Frontal cortex (tissue), 4 donors: Measurements from ENCODE around the gene CTRL. TPM values are rescaled to one million over a fixed set of nuclear protein-coding genes. Genes with fewer than 3 reads are reported as not detected.
A peak's percentile ranks its signal among the peaks of the same experiment; 100 is the strongest.
"Not testable (repeated sequence)": the region's sequence is repeated elsewhere in the genome, so short reads cannot be mapped to it uniquely, and the experiment has no call there.

Source experiments
- DNase-seq, 2 donors: peaks; one replicate each; pipeline ENCODE4 v3.0.0; 2012; ENCODE audit warnings: low spot score in 2 of 2
- FAIRE-seq: peaks from 2 replicates; lab custom pipeline; 2012; peaks lifted over from hg19 to GRCh38; lab: Jason Lieb, UNC
- total RNA-seq: library from RNA; depleted of rRNA; stranded (reverse); fragments of >200 nt; gene quantifications from one replicate; pipeline ENCODE4 v1.2.3, GENCODE V29; 2014
- donor health status: control.
- donor health status: control.
- donor health status: control.

Gene CTRL
- total RNA-seq, 1 donor from 2014 or later, result 2.0 TPM

DNA sequence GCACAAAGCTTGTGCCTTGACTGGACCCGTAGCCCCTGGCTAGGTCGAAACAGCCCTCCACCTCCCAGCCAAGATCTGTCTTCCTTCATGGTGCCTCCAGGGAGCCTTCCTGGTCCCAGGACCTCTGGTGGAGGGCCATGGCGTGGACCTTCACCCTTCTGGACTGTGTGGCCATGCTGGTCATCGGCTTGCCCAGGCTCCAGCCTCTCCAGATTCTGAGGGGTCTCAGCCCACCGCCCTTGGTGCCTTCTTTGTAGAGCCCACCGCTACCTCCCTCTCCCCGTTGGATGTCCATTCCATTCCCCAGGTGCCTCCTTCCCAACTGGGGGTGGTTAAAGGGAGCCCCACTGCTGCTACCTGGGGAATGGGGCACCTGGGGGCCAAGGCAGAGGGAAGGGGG lies 3.5 kb downstream of the CTRL start:
- no peak for DNase-seq
- FAIRE-seq, result no peak

DNA sequence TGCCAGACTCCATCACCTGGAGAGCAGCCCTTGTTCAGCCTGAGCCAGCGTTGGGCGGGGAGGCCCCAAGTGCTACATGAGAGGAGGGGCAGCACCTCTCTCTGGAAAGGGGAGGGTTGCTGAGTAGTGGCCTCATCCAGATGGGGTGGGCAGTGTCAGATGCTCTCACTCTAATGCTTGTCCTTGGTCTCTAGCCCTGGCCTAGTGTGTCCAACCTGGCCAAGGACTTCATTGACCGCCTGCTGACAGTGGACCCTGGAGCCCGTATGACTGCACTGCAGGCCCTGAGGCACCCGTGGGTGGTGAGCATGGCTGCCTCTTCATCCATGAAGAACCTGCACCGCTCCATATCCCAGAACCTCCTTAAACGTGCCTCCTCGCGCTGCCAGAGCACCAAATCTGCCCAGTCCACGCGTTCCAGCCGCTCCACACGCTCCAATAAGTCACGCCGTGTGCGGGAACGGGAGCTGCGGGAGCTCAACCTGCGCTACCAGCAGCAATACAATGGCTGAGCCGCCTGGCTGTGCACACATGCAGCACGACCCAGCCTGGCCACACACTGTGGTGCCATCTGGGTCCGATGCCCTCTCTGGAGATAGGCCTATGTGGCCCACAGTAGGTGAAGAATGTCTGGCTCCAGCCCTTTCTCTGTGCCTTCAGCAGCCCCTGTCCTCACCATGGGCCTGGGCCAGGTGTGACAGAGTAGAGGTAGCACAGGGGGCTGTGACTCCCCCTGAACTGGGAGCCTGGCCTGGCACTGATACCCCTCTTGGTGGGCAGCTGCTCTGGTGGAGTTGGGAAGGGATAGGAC lies 4.3 kb downstream of the CTRL start:
- DNase-seq (no peak), FAIRE-seq (no peak)

DNA sequence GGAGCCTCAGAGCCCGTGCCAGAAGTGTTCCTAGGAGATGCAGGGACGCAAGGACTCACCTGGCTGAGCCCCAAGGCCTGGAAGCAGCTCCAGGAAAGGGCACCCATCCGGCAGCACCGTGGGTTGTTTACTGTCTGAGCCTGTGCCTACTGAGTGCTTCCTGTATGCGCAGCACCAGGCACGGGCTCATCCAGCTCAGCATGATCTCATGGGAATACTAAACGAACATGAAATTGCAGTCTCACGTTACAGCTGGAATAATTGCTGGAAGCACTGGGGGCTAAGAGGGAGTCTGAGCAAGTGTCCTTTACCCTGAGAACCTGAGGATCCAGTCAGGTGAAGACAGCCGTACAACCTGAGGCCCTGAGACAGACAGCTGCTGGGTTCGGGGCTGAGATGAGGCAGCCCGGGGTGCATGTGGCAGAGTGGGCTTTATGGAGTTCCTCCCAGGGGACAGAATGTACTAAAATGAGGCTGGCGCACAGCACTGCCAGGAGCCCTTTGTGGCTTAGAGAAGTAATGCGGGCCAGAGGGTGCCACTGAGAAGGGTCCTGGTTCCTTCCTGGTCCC lies 5.4 kb downstream of the CTRL start:
- peak in 1 of 2 donors; percentile 54 for DNase-seq
- FAIRE-seq, result no peak

DNA sequence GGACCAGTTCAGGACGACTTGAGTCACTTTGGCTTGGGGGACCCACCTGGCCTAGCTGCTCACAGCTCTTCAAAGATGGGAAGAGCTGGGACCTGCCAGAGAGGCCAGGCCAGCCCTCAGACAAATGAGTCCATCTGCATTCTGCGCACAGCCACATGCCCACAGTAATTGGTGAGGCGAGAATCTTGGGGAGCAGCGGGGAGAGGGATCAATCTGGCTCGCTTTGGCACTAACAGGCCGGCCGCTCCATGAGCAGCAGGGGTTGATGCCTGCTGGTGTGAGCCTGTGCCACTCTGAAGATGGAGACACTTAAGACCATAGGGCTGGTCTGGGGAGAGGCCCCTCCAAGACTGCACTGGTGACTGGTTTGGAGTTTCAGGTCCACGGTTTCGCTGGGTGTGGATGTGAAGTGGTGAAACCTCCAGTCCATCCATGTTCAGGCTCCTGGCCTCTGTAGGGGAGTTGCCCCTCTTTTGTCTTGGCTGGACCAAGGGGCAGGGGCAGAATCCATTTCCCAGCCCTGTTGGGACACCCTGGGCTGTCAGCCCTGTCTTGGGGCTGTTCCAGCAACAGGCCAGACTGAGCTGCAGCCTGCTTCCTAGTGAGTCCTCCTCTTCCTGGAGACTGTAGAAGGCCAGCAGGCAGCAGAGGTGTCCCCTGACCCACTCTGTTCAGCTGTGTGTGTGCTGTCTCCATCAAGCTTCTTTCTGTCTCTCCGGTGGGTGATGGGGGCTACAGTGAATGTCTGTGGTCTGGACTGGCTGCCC lies 7.3 kb downstream of the CTRL start:
- DNase-seq, result no peak

DNA sequence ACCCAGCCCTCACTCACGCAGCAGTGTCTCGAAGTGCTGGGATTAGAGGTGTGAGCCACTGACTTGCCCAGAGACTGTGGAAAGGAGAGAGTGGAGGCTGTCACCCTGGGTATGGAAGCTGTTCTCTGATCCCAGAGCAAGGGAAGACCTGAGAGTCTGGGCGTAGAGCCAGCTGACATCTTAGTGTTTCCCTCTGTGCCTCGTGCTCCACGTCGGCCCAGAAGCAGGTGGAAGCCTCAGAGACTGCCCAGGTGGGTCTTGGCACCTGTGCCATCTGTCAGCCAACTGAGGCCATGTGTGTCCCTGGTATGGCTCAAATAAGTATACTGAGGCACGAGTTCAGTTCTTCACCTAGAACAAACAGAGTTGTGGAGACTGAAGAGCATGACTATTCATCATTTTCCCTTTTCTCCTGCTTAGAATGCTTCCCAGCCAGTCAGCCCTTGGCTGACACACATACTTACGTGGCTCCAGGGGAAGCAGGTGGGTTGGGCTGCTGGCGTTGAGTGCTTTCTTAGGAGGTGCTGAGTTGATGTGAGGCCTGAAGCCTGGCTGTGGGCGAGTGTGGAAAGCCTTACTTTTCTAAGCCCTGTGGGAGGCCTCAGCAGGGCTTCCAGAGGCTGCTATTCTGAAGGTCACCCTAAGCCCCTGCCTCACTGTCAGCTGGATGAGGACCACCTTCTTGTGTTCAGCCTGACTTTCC lies 8.1 kb downstream of the CTRL start:
- FAIRE-seq (no peak), DNase-seq (no peak)

More for the DNA sequence above, 7.3 kb downstream of the CTRL start:
- no peak for FAIRE-seq

DNA sequence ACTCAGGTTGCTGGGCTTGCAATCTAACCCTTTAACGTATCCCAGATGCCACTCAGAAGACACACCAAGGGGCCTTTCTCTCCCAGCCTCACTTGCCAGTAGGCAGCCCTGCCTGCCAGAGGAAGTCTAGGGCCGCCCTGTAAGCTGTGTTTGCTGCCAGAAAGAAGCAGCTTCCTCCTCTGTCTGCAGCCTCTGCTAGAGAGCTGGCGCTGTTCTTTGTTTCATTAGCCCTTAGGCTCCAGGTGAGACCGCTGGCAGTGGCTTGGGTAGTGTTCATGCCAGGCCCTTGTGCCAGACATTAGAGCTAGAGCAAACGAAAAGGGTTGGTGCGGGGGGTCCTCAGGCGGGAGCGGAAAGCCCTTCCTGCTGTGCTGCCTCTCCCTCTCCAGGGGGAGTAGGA lies 8.9 kb downstream of the CTRL start:
- DNase-seq (no peak), FAIRE-seq (no peak)

DNA sequence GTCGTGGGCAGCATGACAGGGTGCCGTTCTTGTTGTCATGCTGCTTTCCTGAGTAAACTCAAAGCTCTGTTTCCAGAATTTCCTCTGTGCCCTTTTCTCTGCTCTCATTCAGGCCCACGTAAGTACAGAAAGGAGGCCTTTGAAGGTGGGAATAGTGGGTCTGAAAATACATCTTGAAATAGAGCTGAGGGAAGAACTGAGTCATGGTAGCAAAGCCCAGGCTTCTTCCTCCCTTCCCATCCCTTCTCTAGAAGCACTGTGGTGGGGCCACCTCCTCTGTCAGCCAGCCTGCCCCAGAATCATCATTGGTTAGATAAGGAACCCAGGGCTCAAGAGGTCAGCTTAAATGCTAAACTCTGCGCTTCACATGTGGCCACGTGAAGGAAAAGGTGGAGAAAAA lies 9.4 kb downstream of the CTRL start:
- FAIRE-seq, result no peak
- no peak for DNase-seq

DNA sequence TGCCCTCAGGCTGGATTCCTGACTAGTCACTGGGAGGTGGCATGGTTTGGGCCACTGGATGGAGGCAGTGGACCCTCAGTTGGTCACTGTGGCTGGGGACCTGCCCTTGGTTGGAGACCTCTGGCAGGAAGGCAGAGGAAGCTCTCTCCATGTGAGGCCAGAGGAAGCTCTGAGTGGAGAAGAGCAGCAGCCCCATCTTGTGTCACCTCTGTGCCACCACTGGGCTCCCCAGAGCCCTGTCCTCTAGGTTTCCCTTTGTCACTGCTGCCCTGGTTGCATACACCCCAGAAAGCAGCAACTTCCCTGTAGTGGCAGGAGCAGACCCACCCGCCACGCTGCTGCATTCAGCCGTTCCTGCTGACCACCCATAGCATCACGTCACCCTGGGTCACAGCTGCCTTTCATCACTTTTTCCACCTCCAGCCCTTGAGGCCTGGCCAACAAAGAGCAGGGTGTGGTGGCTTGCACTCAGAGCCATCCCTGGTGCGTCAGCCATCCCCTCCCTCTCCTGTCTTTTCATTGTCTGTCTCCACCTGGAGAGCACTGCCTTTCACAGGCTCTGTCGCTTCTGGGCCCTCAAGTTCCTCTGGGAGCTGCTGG lies 11.9 kb downstream of the CTRL start:
- FAIRE-seq, result no peak

DNA sequence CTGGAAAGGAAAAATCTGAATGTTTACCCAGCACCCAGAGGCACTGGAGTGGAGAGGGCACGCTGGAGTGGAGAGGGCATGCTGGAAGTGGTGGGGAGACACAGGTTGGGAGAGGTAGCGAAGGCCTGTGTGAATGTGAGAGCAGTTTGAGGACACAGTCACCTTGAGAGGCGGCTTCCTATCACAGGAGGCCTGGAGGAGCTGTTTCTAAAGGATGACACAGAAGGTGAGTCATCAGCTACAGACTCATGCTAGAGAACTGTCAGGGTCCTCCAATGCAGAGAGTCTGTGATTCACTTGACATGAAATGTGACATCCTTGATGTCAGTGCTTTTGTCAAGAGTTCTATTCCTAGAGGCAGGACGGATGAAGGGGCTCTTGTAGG lies 13.8 kb downstream of the CTRL start:
- DNase-seq, result peak in 1 of 2 donors; percentile 60
- no peak for FAIRE-seq

More for the DNA sequence above, 11.9 kb downstream of the CTRL start:
- no peak for DNase-seq

DNA sequence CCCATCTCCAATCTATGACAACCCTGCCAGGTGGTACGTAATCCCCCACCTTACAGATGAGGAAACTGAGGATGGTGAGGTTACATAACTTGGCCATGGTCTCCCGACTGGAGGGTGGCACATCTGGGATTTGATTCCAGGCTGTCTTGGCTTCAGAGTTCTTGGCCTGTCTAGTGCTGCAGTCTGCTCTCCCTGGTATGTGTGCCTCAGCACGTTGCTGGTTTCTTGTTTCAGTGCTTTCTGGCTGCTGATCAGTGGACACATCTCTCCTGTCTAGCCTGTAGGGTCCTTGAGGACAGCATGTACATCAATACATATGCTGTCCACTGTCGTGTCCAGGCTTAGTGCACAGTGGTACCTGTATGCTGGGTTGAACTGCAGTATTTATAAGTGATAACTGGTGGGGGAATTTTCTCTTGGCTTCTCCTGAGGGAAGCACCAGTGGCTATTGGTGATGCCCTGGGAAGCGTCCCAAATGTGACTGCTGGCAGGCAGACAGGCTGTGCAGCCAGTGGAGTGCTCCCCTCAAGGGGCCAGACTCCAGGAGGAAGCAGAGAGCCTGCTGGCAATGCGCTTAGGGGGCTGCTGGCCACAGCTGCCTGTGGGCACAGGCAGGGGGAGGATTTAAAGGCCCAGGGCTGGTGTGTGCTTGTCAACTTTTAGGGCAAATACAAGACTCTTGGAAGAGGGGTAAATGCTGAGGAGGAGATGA lies 14.4 kb downstream of the CTRL start:
- DNase-seq (no peak), FAIRE-seq (no peak)

DNA sequence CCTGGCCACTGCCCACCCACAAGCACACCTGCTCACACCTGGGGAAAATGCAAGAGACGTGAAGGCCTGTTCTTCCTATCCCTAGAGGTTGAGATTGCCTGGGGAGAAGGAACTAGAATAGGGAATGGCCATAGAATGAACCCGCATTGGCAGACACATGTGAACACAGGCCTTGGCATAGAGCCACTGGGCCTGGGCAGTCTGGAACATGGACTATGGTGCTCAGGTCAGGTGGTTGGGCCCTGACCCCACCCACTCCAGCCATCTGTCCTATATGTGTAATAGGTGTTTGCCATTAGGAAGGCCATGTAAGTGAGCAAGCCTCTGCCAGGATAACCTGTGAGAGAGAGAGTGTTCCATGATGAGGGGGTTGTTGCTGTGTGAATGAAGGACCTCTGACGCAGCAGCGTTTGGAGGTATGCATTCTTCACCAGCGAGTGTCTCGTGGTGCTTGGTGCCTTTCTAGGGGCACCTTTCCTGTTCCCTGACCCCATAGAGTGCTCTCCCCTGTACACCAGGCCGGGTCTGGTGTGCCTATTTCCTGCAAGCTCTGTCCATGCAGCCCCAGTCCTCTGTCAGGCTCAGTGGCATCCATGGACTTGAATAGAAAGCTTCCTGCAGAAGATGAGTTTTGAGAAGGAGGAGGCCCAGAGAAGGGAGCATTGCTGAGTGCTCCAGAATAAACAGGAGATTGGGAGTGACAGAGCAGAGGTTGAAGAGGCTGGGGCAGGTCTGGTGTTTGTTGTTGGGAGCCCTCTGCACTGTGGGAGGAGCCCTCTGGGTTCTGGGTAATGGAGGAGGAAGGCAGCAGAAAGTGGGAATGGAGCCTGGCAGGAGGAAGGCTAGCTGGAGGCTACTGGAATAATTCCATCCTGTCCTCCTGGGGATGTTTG lies 15.6 kb downstream of the CTRL start:
- FAIRE-seq (no peak), DNase-seq (no peak)

DNA sequence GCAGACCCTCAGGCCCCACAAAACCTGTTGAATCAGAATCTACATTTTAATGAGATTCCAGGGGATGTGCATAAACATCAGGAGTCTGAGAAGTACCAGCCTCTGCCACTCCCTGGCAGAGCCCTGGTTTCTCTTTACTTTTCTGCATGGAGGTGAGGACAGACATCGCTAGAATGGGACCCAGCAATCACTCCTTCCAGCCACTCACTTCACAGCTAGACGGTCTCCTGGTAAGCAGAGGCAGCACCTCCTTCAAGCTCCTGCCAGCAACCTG lies 16.2 kb downstream of the CTRL start:
- DNase-seq, FAIRE-seq: not testable (repeated sequence)

DNA sequence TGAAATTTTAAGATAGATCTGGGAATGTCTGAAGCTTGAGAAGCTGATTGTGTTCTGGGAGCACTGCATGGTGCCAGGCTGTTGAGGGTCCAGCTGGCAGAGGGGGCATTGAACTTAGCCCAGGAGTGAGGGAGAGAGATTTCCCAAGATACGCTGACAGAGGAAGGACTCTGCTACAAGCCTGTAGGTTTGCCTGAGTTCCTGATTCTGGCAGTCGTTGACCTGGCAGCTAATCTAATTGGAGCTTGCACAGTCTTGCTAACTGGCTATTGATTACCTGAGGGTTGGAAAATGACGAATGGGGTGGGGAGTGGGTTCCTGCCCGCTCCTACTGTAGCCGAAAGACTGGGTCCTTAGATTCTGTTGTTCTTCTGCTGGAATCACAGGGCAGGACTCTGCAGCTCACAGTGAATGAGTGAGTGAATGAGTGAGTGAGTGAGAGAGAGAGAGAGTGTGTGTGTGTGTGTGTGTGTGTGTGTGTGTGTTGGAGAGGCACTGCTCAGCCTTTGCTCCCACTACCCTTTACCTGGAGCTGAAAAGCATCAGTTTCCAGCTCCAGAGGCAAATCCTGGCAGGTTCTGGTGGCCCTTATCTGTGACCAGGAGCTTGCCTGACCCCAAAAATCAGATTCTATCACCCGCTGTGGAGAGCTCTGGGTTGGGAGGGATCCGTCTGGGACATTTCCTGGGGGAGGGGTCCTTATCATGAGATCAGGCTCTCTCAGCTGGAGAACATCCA lies 16.7 kb downstream of the CTRL start:
- FAIRE-seq (no peak), DNase-seq (no peak)

DNA sequence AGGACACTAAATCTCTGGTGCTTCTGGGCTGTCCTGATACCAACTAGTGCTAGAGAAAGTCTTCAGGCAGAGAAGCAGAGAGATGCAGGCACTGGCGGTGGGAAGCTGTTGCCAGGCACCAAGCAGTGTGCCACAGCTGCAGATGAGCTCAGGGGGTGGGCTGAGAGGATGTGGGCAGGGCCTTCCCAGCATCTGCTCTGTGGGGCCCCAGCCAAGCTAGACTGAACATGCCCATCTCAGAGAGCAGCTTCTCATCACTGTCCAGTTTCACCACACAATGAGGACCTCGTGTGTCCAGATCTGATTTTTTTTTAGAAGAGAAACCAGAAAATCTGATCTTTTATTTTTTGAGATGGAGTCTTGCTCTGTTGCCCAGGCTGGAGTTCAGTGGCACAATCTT lies 21.5 kb downstream of the CTRL start:
- peak; percentile 55 to 57 for DNase-seq
- no peak for FAIRE-seq

DNA sequence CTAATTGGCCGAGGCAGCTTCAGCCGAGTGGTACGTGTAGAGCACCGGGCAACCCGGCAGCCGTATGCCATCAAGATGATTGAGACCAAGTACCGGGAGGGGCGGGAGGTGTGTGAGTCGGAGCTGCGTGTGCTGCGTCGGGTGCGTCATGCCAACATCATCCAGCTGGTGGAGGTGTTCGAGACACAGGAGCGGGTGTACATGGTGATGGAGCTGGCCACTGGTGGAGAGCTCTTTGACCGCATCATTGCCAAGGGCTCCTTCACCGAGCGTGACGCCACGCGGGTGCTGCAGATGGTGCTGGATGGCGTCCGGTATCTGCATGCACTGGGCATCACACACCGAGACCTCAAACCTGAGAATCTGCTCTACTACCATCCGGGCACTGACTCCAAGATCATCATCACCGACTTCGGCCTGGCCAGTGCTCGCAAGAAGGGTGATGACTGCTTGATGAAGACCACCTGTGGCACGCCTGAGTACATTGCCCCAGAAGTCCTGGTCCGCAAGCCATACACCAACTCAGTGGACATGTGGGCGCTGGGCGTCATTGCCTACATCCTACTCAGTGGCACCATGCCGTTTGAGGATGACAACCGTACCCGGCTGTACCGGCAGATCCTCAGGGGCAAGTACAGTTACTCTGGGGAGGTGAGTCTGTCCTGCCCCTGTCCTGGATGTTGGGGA lies 22.5 kb downstream of the CTRL start:
- DNase-seq, result no peak
- FAIRE-seq, result no peak

DNA sequence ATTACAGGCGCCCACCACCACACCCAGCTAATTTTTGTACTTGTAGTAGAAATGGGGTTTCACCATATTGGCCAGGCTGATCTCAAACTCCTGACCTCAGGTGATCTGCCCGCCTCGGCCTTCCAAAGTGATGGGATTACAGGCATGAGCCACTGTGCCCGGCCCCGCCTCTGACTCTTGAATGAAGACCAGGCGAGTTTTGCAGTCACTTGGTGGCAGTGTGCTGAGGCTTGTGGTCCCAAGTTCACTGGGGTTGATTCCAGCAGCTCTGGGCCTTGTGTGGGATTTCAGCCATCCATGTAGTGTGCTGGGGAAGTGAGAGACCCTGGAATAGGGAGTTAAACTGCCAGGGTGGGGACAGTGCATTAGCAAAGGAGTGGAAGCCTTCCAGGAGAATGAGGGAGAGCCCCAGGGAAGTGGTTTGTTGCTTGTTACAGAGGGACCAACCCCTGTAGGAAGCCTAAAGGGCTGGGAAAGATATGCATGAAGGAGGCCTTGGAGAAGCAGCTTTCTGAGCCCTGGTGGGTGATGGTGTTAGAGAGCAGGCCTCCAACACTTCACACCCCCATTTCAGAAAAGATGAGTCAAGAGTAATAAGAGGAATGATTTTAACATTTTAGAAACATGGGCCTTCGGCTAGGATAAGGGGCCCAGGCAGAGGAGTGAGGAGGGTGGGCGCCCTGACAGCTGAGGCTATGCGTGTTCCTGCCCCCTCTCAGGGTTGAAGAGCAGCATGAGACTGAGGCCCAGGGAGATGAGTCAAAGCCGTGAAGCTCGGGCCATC lies 24.1 kb downstream of the CTRL start:
- no peak for FAIRE-seq
- no peak for DNase-seq

DNA sequence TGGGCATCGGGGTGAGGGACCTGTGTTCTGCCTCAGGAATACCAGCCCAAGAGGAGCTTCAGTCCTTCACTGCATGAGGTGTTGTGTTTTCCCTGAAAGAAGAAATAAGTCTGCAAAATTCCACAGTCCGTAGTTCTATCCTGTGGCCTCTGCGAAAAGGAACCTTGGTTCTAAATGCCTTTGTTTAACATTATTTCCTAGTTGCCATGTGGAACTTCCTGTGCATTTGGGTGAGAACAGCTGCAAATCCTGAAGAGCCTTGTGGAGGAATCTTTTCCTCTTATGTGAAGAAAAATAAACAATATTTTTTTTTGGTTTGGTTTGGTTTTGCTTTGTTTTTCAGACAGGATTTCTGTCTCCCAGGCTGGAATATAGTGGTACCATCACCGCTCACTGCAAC lies 28.8 kb downstream of the CTRL start:
- no peak for FAIRE-seq
- DNase-seq, result no peak
